TTC549 (cell line): Measurements from ENCODE around the gene LHFPL2.

Source experiments
- FAIRE-seq: peaks from 2 replicates; lab custom pipeline; 2012; peaks lifted over from hg19 to GRCh38; lab: Jason Lieb, UNC

LHFPL2 gene

GRCh38 chr5:78618303-78618702, 30.3 kb downstream of the LHFPL2 start:
- no peak for FAIRE-seq

- FAIRE-seq: no peak
Measured at GRCh38 chr5:78615697-78616096, 32.9 kb downstream of the LHFPL2 start.

- no peak for FAIRE-seq
Measured at GRCh38 chr5:78614816-78615215, 33.8 kb downstream of the LHFPL2 start.

- no peak for FAIRE-seq
Measured at GRCh38 chr5:78613756-78614155, 34.8 kb downstream of the LHFPL2 start.

- no peak for FAIRE-seq
Measured at GRCh38 chr5:78613151-78613533, 35.4 kb downstream of the LHFPL2 start.

GRCh38 chr5:78612227-78613150, 36.1 kb downstream of the LHFPL2 start:
- no peak for FAIRE-seq

GRCh38 chr5:78611126-78611605, 37.4 kb downstream of the LHFPL2 start:
- FAIRE-seq: no peak

- no peak for FAIRE-seq
Measured at GRCh38 chr5:78610636-78611035, 37.9 kb downstream of the LHFPL2 start.

- no peak for FAIRE-seq
Measured at GRCh38 chr5:78610163-78610583, 38.4 kb downstream of the LHFPL2 start.

GRCh38 chr5:78607864-78608263, 40.7 kb downstream of the LHFPL2 start:
- no peak for FAIRE-seq

GRCh38 chr5:78606241-78606640, 42.3 kb downstream of the LHFPL2 start:
- no peak for FAIRE-seq

GRCh38 chr5:78605611-78606010, 43.0 kb downstream of the LHFPL2 start:
- FAIRE-seq: no peak

GRCh38 chr5:78604689-78605285, 43.8 kb downstream of the LHFPL2 start:
- FAIRE-seq: no peak

GRCh38 chr5:78603636-78604175, 44.9 kb downstream of the LHFPL2 start:
- no peak for FAIRE-seq

- FAIRE-seq: no peak
Measured at GRCh38 chr5:78602400-78602799, 46.2 kb downstream of the LHFPL2 start.

GRCh38 chr5:78601559-78602314, 46.8 kb downstream of the LHFPL2 start:
- no peak for FAIRE-seq

- FAIRE-seq: no peak
Measured at GRCh38 chr5:78600687-78601414, 47.7 kb downstream of the LHFPL2 start.

GRCh38 chr5:78598973-78599372, 49.6 kb downstream of the LHFPL2 start:
- no peak for FAIRE-seq

- FAIRE-seq: no peak
Measured at GRCh38 chr5:78597974-78598371, 50.6 kb downstream of the LHFPL2 start.

GRCh38 chr5:78597068-78597973, 51.3 kb downstream of the LHFPL2 start:
- no peak for FAIRE-seq

- FAIRE-seq: no peak
Measured at GRCh38 chr5:78595458-78595921, 53.1 kb downstream of the LHFPL2 start.
